Amygdala (tissue), 56 donors: ENCODE measurements around the gene PTH1R.

Source experiments
- DNase-seq, 56 donors: peaks; one replicate each; lab custom pipeline; 2025; lab: John Stamatoyannopoulos, UW

Gene PTH1R

DNA sequence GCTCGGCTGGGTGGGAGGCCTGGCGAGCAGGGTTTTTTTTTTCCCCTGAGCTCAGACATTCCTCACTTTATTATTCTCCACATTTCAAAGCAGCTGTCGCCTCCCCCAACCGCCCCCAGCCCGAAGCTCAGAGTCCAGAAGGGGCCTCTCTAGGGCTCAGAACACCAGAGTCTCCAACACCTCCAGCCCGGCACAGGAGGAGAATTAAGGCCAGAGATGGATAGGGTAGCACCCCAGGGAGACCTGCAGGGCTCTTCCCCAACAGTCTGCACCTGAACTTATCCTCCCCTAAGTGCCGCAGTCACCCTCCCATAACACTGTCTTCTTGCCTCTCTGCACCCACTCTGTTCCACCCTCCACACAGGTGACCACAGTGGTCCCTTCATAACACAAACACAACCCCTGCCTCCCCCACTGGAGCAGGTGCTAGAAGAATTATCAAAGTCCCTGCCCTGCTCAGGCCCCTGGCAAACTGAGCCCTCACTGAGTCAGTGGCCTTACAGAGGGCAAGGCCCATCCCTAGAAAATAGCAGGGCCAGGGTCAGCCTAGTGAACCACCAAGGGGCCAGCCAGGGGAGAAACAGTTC lies 28.4 kb upstream of the PTH1R start:
- no peak for DNase-seq

DNA sequence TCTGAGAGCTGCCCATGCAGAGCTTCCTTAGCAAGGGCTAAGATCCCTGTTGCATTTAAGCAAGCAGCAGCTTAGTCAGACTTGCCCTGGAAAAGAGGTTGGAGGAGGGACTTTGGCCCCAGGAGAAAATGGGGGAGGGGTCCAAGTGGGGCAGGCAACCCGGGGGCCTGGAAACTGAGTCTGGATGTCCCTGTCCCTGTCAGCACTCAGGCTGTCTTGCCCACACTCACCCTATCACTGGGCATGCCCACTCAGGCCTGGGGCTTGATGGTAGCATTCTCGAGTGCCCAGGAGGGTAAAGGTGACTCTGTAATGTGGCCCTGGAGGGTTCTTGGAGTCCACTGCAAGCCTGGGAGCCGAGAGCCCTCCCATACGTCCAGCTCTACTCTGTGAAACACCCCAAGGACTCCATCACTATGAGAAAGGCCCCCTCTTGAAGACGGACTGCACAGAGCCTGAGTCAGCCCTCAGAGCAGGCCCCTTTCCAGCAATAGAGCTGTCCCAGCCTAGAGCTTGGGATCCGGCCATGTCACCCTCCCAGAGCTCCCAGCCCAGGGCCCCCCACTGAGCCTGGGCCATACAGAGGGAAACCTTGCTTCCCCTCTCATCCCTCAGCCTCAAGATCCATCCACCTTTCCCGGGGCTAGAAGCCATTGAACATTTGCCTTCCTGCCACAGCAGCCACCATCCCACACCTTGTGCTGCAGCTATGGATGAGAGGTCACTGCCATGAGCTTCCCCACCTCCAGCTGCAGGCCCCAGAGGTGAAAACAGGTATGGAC lies 27.6 kb upstream of the PTH1R start:
- no peak for DNase-seq

DNA sequence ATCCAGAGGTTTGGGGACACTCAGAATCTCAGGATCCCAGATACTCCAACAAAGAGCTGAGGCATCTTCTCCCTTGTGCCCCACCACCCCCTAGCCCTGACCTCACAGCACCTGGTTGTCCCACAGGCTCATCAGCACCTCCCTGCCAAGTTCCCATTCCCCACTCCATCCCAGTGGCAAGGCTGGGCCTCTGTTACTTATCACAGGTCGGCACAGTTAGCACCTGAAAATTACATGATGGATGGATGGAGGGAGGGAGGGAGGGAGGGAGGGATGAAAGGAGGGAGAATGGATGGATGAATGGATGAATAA lies 27.1 kb upstream of the PTH1R start:
- DNase-seq: no peak

DNA sequence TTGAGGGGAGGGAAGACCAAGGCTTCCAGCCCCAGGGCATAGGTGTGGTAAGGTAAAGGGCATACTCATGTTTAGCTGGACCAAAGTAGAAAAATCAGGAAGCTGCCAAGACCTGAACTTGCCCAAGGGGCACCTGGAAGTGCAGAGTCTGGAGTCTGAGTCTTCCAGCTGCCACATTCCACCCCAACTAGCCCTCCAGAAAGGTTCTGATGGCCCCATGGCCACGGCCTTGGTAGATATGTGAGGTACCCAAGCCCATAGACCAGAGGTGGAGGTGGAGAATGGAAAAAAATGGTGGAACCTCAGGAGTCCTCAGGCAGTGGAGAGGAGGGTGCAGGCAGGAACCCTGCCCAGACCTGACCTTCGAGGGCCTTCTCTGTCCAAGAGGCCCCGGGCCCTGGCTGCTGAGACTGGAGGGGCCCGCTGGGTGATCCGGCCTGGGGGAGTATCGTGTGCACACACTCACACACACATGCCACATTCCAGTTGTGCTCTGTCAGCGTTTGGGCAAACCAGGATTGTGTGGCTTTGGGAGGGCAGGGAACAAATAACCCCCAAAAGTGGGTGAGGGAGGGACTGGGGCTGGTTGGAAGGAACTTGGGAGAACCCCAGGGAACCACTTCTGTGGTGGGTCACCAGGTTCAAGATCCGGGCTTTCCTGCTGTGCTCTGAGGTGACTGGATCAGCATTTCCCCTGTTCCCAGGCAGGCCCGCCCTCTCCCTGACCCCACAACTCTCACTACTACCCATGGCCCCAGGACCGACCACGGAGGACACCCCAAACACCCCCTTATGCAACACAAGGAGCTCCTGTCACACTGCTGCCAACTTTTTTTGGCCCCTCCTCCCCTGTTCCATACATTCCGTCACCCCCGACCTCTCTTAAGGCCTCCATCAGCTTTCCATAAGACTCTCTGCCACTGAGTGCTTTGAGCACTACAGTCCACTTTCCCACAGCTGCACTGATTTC lies 25.9 kb upstream of the PTH1R start:
- DNase-seq: no peak

DNA sequence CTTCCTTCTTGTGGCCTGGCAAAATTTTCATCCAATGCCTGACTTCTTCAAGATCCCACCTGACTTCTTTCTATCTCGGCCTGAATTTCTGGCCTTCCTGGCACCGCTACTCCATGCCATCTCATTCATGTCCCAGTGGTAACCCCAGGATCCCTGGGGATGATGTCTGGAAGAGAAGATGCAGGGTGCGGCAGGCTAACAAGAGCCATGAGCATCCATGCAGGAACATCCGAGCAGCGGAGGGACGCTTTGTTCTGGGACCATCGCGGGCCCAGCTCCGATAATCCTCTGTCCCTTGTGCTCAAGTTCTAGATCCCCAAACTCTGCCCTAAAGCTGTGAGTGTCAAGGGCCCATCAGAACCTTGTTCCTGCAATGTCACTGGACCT lies 25.2 kb upstream of the PTH1R start:
- DNase-seq: no peak

DNA sequence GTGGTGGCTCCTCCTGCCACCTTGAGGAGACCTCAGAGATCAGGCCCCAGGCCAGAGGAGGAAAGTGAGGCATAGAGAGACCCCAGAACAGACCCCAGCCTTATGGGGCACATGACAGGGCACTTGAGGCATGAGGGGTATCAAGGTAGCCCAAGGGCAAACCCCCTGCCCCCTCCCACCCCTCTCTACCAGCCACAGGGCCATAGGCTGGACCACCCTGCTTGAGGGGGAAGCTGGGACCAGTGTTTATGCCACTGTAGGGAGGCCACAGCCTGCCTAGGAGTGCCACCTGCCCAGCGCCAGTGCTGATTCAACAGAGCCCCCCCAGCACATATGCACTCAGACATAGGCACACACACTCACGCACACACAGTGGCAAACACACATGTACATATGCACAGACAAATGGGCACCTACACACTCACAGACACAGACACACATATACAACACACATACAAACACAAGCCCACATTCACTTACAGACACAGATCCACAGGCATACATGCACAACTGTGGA lies 24.6 kb upstream of the PTH1R start:
- DNase-seq: no peak

DNA sequence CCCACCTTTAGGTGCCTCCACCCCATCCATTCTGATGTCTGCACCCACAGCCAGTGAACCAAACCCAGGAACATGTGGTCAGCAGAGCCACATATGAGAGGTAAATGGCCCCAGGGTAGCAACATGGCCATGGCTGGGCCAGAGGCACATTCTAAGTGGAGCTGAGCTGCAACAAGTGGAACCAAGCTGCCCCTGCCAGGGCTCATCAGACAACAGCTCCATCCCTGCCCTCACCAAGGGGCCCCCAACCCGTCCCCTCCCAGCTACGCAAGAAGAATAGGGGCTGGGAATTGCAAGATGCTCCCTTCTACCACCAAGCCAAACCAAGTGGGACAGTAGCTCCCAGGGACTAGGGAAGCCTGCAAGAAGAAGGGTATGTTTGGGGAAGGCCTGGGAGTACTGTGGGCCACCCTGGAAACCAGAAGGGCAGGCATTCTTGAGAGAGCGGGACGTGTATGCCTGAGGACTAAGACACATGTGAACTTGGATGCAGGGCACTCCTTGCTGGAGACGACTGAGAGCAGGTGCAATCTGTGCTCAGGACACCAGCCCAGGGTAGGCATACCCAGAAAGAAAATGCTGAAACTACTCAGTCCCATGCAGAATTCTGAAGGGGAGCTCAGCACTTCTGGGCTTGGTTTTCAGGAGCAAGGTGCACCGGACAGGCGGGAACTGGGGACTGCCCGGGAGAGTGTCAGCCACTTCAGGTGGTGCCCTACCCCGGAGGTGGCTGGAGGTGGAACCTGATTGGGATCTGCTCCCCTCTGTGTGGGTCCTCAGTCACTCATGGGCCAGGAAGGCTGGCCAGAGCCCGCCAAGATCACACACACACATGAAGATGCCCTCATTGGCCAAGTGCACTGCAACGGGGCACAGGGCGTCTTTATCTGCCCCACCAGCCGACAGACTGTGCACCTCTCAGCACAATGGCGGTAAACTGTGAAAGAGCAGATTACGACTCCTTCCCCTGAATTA lies 23.8 kb upstream of the PTH1R start:
- no peak for DNase-seq

DNA sequence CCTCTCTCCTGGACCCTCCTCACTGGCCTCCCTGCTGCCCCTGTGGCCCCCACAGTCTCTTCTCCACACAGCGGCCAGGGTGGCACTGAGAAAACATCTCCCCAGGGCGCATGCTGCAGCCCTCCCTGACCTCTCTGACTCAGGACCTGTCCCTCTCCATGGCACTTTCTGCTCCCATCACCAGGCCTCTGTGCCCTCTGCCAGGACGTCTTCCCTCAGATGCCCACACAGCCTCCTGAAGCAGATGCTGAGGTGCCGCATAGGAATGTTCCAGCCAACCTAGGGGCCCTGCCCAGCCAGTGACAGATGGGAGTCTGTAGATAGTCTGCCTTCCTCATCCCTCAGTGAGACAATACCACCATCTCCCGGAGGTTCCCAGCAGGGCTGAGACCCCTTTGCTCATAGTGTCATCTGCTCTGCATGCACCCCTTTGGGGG lies 22.9 kb upstream of the PTH1R start:
- DNase-seq: no peak

DNA sequence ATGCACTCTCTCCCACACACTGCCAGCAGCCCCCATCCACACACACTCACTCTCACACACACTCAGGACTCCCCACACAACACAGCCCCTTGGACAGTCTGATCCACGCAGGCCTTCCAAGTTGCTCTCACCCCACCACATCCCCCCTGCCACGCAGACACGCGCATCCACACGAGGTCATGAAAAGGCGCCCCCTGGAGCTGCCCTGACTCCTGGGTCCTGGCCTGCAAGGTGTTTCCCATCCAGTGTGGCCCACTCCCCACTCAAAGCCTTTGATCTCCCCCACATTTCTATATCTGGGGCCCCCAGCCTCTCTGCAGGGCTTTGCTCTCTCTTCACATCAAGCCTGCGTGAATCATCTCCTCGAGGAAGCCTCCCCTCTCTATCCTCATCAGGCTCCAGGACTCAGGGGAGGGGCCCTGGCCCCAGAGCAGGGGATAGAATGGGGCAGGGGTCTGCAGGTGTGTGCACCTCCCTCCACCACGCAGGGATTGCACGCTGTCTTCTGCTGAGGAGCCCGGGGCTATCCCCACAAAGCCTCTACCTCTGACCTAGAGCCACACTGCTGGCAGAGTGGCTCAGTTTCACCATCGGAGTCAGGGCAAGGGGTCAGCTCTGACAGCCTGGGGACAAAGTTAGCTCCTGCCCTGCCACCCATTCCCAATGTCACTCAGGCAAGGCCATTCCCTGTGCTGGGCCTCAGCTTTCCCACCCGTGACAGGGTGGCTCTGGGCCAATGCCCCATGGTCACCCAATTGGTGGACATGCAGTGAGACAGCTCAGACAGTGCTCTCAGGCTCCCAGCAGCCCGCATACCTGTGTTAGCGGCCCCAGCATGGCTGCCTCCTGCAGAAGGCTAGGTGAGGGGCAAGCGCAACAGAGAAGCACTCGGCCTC lies 20.7 kb upstream of the PTH1R start:
- no peak for DNase-seq

DNA sequence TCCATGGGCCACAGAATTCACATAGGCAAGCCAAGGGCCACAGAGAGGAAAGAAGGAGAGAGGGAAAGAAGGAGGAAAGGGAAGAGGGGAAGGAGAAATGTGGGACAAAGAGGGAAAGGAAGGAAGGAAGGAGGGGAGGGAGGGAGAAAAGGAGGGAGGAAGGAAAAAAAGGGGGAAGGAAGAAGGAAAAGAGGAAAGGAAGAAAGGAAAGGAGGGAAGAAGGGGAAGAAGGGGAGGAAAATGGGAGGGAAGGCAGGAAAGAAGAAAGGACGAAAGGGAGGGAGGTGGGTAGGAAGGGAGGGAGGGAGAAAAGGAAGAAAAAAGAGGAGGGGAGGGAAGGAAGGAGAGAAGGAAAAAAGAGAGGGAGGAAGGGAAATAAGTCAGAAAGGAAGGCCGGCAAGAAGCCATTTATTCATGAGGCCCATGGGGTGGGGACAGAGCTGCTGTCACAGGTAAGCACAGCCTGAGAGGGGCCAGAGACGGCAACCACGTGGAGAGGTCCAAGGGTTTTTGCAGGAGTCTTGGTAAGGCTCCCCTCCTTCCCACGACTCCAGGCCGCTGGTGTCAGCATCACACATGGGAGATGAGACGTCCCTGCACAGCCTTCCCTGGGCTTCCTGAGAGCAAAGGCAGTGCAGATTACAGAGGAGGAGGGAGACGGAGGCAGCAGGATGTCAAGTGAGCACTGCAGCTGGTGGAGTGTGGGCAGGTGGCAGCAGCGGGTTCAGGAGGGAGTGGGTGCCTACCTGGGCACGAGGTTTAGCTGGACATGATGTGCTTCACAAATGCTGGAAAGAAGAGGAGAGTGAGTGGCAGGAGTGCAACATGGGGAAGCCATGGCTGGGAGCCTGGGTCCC lies 19.8 kb upstream of the PTH1R start:
- DNase-seq: no peak

DNA sequence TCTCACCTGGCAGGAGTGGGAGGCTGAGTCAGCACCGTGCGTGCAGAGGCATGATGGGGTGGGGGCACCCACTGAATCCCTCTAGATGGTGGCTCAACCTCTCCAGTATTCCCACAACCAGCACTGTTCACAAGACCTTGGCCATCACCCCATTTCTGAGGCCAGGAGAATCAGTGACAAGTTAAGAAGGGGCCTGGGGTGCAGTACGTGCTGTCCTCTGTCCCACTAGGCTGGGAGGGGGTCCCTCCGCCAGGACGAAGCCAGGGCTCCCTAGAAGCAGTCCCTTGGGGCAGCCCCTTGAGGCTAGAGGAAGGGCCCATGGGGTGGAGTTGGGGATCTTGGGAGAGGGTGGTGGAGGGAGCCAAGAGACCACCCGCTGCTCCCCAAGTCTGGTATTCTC lies 19.1 kb upstream of the PTH1R start:
- DNase-seq: no peak

DNA sequence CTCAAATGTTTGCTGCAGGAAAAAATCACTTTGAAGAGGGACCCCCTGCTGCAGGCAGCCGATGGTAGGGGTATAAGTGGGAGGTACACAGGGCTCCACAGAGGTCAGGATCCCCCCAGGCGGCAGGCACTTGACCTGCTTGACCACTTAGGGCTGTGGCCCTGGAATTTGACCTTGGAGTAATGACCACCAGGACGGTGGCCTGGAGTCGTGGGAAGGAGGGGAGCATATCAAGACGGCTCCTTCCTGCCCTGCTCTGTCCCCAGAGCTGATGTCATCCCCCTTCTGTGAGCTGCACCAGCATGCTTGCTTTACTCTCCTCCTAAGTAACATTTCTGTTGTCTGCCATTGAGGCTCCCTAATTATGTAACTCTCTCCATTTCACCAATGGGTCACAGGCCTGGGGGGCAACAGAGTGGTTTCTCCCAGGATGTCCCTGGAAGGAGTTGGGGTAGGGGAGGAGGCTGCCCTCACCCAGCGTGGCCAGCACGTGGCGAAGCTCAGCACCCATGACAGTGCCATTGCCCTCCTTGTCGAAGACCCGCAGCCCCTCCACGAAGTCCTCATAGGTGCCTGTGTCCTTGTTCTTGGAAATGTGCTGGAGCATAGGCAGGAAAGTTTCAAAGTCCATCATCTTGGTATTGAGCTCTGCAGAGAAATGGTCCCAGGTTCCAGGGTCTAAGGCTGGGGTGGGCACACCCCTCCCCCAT lies 18.4 kb upstream of the PTH1R start:
- no peak for DNase-seq

DNA sequence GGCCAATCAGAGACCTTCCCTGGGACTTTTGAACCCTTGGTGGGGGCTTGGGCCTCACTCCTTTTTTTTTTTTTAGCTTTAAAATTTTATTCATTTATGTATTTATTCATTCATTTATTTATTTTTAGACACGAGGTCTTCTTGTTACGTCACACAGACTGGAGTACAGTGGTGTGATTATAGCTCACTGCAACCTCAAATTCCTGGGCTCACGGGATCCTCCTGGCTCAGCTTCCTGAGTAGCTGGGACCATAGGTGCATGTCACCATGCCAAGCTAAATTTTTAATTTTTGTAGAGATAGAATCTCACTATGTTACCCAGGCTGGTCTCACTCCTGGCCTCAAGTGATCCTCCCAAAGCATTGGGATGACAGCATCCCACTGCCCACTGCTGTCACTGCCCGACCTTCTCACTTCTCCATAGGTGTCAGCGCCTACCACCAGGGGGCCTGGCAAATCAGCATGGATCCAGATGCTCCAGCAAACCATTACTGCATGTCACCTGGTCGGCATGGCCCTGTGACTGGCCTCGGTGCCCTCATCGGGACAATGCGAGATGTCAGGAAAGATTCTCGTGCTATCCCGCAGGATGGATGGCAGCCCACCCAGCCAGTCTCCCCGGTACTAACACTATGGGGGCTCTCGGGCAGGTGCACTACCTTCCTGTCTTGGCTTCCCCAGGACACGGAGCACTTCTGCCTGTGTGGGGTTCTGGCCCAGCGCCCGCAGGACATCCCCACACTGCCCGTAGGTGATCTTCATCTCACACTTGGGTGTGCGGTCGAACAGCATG lies 17.3 kb upstream of the PTH1R start:
- no peak for DNase-seq

DNA sequence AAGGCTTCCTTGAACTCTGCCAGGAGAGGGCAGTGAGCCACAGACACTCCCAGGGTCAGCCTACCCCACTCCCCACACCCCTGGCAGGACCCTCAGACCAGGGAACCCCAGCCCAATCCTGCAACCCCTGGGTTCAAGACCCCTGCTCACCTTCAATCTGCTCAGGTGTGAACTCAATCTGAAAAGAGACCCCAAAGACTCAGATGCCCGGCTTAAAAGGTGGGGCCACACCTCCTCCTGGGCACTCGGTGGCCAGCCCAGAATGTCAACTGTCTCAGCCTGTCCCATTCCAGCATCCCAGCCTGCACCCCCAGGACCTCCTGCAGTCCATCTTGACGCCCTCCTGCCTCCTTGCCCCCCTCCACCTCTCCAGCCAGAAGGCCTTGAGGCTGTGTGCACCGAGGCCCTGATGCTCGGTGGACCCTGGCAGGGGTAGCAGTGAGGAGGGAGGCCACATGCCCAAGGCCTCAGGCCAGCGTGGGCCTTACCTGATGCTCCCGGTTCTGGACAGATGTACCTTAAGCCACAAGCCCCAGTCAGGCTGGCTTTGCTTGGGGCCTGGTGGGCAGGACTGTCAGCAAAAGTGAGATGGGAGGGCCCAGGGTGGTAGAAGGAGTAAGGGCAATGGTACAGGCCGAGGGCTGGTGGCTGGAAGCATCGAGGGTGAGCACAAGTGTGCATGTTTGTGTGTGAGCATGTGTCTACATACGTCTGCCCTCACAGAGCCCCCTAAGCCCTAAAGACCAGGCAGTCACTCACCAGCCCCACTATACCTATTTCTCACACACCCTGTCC lies 16.5 kb upstream of the PTH1R start:
- DNase-seq: no peak

DNA sequence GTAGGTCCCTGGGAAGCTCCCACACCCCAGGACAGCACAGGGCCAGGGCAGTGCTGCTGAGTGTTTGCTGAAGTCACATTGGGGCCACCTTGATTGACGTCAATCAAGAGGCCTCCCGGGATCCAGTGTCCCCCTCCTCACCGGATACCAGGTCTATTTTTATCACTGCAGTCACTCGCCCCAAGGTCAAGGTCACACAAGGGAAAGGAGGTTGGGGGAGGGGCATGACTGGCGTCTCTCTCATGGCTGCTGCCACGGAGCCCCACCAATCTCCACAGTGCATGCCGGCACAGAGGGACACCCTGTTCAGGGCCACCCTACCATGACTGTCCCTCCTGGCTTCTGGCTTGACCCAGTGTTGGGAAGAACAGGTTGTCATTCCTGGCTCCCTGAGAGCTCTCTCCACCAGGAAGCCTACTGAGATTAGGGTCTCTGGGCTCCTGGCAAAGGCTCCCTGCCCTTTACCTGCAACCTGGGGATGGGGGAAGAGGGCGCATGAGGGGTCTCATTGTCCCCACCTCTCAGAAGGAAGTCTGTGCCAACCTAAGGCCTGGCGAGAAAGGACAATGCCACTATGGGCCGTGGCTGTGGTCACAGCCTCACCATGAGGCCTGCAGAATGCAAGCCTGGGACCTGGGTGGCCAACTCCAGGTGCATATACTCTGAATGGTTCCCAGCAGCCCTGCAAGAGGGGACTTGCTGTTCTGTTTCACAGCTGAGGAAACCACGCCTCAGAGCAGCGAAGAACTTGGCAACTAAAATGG lies 15.7 kb upstream of the PTH1R start:
- DNase-seq: no peak
